NCI-H2227 (cell line): ENCODE measurements around the gene PTPN14.

ENCODE experiments used
- DNase-seq: peaks from one replicate; lab custom pipeline; 2025; ENCODE audit not compliant: unreplicated experiment; lab: John Stamatoyannopoulos, UW

The PTPN14 gene

DNA sequence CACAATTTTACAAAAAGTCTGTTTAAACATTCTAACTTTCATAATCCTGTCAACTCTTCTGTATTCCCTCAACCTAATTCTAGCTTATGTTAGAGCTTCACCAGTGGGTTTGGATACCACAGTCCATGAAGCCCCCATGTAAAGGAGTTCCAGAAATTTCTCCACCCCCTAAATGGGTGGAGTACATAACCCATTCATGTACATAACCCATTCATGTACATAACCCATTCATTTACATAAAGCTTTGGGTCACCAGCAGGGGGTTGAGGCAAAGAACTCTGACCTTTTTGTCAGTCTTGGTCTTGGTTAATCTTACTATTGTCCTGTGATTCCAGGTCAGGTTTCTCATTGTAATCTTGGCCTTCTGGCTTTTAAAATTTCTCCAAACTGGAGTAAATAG, 208.9 kb downstream of the PTPN14 start:
- DNase-seq: no peak

DNA sequence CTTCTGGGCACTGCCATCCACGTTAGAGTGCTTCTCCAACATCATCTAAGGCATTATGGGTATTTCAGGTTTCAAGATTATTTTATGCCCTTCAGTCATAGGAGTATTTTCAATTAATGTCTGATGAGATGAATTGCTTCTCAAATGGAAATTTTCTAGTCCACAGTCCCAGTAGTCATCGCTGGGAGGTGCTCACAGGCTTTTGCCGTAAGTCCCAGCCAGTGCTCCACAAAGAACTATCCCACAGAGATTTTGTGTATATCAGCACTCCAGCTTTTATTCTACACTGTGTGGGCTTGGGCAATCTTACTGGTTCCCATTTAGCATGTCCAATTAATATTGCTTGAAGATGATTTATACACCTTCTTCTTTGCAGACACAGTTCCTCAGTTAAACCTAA, 209.5 kb downstream of the PTPN14 start:
- no peak for DNase-seq

DNA sequence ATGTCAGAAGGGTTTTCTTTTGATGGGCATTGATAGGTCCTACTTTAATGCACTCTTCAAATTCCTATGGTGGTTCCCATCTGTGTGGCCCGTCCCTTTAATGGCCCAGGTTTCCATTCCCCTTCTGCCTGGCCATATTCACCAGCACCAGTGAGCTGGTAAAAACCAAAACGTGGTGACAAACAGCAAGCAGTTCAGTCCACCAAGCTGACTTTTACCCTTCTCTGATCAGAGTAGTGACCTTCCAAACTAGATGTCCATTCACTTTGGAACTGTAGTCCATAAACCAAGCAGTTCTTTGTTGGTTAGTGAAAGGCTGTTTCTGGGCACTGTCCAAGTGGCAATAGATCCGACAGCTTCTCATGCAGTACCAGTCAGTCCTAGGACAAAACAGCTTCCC, 209.9 kb downstream of the PTPN14 start:
- no peak for DNase-seq

DNA sequence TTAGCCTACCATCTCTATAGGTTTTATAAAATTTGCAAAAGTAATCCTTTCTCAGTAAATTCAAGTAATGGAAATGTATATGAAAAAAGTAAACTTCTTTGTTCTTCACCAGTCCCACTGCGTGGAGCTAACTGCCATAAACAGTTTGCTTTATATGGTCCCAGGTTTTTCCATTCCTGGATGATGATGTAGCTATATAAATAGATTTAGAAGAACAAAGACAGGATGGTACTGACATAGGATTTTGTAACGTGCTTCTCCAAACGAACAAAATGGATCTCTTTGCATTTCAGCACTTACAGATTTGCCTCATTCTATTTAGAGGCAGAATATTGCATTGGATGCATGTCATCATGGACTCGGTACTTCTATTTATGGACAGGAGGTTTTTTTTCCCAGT, 213.2 kb downstream of the PTPN14 start:
- no peak for DNase-seq

DNA sequence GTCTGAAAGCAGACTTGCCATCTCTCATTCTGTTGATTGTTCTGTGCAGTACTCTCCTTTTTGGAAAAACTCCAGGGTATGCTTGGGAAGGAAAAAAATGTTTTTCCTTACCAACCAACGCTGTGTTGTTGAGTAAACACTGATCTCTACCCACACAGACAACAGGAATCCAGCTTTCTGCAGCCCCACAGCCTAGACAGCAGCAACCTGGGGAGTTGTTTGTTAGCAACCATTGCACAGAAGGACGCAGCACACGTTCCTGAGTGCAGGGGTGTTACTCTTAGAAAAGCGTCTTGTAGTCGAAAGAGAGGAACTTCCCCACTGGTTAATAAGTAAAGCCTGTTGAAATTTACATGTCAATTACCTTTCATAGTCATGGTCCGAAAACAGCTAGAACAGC, 213.9 kb downstream of the PTPN14 start:
- DNase-seq: no peak

DNA sequence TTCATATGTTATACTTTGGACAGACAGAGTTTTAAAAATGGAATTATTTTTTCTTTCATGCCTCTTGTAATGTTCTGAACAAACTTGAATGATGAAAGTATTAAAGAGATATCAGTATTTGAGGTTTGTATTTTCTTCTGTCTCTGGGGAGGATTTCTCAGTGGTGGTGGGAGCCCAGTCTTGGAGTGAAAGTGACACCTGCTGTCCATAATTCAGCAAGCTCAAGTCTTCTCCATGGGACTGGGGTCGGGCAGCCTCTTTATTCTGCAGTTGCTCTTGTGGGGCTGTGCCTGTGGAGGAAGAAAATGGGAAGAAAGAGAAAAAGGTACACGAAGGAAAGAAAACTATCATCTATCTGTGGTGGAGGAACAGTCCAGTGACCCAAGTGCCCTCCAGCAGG, 214.4 kb downstream of the PTPN14 start:
- DNase-seq: no peak

DNA sequence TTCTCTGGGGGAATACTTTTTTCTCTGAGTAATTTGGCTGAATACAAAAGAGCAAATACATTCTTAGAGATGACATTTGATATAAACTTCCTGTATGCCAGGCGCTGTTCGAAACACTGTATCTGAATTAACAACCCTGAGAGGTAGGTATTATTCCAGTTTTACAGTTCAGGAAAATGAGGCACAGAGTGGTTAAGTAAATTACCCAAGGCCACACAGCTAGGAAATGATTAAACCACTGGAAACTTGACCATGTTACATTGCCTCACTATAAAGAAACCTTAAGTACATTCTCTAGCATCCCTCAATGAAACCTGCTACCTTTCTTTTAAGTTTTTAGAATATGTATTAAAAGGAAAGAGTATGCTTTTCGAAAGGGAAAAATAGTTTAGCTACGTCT, 215.8 kb downstream of the PTPN14 start:
- DNase-seq: no peak

DNA sequence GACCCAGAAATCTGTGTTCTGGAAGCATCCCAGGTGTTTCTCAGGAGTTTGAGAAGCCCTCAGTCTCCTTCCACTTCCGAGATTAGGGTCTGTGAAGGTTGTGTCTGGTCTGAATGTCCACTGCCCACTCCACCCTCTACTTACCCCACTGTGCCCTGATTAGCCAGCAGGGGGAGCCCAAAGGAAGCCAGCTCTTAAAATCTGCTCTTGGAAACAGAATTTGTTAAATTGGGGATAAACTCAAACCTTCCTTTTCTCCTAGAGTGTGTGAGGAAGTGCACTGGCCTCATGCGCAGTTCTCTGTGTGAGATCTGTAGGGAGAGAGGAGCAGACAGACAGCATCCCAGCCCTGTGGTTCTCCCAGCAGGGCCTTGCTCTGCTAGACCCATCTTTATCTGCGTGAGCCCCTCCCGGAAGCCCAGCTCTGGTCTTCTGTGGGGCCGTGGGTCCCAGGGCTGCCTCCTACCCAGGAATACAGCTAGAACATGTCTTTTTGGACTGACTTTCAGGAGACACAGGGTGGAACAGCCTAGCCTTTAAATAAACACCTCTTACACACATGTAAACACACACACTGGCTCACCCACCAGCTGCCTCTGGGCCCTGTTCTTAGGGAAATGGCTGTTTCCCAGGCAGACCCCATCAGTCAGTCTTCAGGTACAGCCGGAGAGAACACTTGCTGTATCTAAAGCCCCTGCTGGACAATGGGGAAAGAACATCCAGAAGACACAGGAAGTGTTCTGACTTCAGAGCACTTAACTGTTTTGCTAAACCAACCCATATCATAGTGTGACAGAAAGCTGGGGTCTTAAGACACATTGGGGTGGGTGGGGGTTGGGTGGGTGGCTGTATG, 218.2 kb downstream of the PTPN14 start:
- DNase-seq: peak; percentile 41

DNA sequence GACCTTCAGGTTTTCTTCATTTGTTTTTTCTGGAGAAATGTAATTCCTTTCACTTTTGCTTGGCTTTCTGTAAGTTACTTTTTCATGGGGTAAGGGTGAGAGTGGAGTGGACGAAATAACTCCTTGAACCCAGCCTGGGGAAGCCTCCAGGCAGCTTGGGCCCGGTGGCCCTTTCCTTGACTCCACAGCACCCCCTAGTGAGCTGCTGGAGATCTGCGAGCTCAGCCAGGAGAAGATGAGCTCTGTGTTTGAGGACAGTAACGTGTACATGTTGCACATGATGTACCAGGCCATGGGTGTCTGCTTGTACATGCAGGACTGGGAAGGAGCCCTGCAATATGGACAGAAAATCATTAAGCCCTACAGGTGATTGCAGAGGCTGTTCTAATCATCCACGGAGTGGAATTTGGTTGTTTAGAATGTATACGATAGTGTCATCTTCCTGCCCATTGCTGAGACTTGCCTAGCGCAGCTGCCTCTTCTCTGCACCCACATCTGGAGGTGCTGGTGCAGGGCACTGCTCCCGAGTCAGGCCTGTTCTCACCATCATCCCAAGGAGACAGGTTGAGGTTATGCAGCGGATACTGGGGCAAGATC, 219.5 kb downstream of the PTPN14 start:
- peak; percentile 53 for DNase-seq

DNA sequence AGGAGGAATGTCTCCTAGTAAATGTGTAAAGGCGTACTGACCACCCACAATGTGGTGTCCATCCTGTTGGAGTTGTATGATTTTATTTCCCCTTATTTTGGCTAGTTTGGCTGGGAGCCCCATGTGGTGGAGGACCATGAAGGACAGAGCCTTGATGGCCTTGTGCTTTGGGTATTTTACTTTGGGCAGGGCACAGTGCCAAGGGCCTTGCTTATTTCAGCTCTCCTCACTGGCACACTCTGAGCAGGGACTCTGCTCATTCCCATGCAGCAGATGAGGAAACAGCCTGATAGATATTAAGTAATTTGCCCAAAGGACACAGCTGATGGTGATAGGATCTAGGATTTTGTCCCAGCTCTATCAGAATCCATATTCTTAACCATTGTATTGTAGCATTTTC, 220.2 kb downstream of the PTPN14 start:
- no peak for DNase-seq

DNA sequence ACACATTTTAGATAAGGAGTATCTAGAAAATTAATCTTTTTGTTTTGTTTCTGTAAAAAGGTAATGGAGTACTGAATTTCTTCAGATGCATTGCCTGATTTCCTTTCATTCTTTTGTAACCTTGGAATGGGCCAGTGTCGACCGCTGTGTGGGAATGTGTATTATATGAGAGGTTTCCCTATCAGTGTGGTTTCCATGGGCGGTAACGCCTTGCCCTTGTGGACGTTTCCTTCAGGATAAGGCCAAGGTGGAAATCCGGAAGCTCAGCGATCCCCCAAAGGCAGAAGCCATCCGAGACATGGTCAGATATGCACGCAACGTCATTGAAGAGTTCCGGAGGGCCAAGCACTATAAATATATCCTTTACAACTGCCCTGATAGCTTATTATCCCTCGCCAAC, 220.7 kb downstream of the PTPN14 start:
- DNase-seq: no peak

DNA sequence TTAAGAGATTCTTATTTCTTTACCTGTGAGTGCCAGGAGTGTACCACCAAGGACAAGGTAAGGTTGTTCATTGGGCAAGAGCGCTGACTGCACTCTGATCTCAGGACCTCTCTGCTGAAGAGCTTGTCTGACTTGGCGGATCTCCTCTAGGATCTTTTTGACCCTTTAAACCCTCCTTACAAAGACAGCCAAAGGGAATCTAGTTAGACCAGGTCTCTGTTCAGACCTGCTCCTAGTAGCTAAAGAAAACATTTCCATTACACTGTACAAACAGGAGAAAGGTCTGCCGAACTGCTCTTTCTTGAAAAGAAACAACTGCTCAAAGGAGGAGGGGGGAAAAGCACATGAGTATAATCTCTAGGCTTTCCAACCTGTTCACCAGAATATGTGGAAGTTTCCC, 221.2 kb downstream of the PTPN14 start:
- DNase-seq: no peak

DNA sequence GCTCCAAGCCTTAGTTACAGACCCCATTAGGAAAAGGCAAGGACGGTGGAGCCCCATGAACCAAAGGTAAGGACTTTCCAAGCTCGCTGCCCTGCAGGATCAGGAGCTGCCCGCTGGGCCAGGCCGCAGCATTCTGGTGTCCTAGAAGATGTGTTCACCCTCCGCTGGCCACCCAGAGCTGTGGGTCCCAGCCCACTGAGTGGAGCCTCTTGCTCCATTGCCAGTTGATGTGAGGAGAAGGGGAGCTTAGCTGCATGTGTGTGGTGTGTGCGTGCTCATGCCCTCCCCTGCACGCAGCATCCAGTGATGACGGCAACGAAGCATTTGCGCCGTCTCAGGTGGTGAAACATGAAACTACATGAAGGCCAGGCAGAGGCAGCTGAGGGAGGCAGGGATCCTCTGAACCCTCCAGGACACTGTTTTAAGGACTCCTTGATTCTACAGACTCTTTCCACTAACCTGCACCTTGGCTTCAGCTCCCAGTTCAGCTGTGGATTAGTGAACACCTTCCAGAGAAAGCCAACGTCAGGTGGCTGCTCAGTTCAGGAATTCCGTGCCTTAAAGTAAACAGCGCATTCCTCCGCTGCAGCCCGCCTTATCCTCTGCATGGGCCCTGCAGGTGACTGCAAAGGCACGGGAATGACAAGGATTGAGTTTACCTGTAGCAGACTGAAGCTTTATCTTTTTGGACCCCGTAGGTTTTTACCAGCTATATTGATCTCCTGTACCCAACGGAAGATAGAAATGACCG, 221.8 kb downstream of the PTPN14 start:
- no peak for DNase-seq

DNA sequence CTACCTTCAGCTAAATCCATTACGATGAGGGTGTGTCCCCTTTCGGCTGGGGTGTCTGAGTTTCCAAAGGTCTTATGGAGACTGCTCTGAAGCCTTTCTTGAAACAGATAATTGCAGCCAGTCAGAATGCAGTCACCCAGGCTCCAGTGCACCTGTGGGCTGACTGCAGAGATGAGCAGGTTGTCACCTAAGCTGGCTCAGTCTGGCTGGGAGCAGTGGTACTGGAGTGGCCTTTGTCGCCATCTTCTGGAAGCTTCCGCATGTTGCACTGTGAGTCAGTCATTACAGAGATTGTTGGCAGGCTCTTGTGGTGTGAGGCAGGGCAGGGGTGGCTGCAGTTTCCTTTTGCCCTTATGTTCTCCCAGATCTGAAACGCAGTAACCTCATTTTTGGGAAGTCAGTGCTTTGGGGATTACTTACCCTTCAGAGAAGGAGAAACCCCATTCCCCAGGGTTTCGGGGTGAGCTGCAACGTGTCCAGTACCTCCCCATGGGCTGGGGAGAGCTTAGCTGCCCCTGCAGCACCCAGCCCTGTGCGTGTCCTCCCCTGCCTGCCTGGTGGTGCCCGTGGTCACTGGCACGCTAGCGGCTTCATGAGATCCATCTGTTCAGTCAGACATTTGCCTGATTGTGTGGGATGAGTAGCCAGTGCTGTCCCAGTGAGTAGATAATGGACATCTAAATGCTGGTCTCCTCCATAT, 222.5 kb downstream of the PTPN14 start:
- DNase-seq: peak; percentile 87

DNA sequence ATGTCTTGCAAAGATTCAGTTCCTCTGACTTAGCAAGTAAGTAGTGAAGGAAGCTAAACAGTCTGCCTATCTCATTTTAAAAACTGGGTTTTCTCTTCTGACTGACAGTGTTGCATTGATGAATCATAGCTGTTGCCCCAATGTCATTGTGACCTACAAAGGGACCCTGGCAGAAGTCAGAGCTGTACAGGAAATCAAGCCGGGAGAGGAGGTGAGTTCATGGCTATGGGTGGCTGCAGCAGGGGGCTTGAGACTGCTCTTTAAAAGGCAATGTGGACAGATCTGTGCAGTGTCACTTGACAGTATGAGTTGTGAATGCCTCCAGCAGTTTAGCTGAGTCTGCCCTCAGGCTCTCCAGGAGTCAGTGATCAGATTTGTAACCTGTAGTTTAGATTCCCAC, 223.9 kb downstream of the PTPN14 start:
- DNase-seq: no peak

DNA sequence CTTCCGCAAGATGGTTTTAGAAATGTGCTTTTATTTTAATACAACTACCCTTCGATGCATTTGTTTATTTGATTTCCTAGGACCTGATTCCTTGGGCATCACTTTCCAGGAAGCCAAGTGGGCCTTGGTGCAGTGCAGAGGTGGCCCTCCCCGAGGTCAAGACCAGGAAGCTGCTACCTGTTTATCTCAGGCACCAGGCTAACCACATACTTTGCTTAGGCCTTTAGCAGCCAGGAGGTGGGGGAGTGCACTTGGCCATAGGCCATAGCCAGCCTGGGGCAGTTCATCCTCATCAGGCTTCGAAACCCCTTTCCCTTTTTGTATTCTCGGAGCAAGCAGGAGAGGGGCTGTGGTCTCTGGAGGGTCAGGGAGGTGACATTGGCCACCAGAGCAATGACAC, 225.0 kb downstream of the PTPN14 start:
- DNase-seq: no peak

DNA sequence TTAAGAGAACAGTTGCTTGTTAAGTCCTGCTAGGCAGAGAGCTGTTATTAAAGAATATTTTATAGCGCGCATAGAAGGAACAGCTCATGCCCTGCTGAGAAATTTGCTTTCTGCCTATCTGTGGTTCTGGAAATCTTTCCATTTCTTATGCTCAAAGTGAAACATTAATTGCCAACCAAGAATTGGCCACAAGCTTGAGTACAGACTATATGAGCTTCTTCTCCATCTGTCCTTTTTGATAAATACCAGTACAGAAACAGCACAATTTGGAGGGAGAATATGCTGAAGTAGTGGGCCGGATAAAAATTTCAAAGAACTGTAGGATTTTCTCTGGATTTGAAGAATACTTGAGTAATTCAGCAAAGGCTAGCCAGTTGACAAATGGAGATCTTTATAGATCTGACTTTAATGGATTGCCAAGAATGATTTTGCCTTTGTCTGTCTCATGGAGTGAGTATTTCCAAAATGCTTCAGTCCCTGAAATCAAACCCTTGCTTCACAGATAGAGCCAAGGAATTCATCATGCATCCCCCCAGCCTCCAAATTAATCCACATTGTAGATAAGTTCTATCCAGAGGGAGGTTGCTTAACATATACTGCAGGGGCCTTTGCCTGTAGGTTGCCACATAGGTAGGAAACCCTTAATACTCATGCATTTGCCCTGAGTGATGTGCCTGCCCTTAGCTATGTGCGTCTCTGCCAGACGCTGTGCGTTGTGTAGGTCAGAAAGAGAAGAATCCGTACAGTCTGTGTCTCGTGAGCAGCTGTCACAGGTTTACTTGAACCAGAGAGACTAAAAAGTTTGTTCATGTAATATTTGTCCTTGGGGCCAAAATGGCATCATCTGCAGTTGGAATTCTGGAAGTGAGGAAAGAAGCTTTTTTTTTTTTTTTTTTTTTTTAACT, 226.3 kb downstream of the PTPN14 start:
- DNase-seq: peak; percentile 81

DNA sequence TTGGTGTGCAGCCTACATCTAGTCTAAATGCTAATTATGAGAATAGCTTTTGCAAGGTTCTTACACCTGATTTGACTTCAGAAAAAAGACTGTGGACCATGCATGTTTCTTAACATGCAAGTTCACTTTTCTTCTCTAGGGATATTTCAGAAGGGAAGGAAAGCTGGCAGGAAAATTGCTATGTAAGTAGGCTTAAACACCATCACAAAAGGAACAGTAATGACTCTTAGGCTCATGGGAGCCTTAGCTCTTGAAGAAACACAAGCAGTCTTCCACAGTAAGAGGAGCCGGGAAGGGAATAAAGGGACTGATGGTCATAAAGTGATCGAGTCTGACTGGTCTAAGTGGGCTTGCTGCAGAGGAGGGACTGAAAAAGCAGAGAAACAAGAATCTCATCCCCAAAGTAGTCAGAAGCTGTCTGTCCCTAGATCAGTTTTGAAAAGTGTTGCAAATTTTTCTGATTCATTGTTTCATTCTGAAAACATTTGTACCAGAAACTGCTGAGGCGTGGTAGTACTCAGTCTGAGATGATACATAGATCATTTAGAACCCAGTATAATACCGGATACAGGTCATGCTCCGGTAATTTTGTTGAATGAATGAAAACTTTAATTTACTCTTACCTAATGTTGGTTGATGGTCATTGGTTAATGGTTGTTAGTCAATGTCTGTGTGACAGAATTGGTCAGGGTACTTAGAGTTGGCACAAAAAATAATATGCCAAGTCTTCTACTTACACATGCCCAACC, 229.5 kb downstream of the PTPN14 start:
- DNase-seq: peak; percentile 52

DNA sequence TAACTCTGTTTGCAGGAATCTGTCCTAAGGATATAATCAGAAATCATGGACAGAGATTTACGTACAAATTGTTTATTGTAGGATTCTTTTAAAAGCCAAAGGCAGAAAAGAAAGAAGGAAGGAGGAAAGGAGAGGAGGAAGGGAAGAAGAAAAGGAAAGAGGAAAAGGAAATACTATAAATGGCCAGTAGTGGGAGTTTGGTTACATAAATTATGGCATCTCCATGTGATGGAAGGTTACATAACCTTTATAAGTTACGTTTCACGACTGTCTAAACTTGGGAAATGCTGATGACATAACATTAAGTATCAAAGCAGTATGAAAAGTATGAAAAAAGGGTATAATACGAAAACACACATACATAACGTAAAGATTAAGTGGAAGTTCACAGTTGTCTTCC, 231.5 kb downstream of the PTPN14 start:
- DNase-seq: no peak
